ENCODE measurements around the gene FILIP1L.

Gene FILIP1L

GRCh38 chr3:99966662-99967416 lies 147.5 kb downstream of the FILIP1L start:
- no peak for DNase-seq

GRCh38 chr3:99965681-99966408 lies 148.5 kb downstream of the FILIP1L start:
- no peak for DNase-seq

- no peak for DNase-seq
Measured at GRCh38 chr3:99965077-99965476, 149.2 kb downstream of the FILIP1L start.

GRCh38 chr3:99962703-99963102 lies 151.6 kb downstream of the FILIP1L start:
- DNase-seq, result no peak

GRCh38 chr3:99961756-99962515 lies 152.4 kb downstream of the FILIP1L start:
- DNase-seq, result no peak

- no peak for DNase-seq
Measured at GRCh38 chr3:99960941-99961340, 153.4 kb downstream of the FILIP1L start.

- DNase-seq, result no peak
Measured at GRCh38 chr3:99960123-99960878, 154.0 kb downstream of the FILIP1L start.

GRCh38 chr3:99958222-99958912 lies 155.9 kb downstream of the FILIP1L start:
- DNase-seq, result no peak

GRCh38 chr3:99957151-99957796 lies 157.0 kb downstream of the FILIP1L start:
- no peak for DNase-seq

GRCh38 chr3:99955773-99956562 lies 158.3 kb downstream of the FILIP1L start:
- DNase-seq, result no peak

- DNase-seq, result no peak
Measured at GRCh38 chr3:99954914-99955644, 159.2 kb downstream of the FILIP1L start.

GRCh38 chr3:99953596-99953995 lies 160.7 kb downstream of the FILIP1L start:
- no peak for DNase-seq

- no peak for DNase-seq
Measured at GRCh38 chr3:99952306-99952705, 162.0 kb downstream of the FILIP1L start.

GRCh38 chr3:99951701-99952100 lies 162.6 kb downstream of the FILIP1L start:
- no peak for DNase-seq

- no peak for DNase-seq
Measured at GRCh38 chr3:99950921-99951320, 163.4 kb downstream of the FILIP1L start.

- DNase-seq, result no peak
Measured at GRCh38 chr3:99949956-99950670, 164.2 kb downstream of the FILIP1L start.

- no peak for DNase-seq
Measured at GRCh38 chr3:99948467-99949089, 165.7 kb downstream of the FILIP1L start.

GRCh38 chr3:99947356-99947755 lies 166.9 kb downstream of the FILIP1L start:
- DNase-seq, result no peak

Data from NCI-H345 (cell line).